SU-DHL-6 (cell line): ENCODE measurements around the gene PSMB3.
A peak's percentile ranks its signal among the peaks of the same experiment; 100 is the strongest.

ENCODE experiments used
- EZH2phosphoT487 ChIP-seq: fragments of 200-600 bp; sonication (generic), shearing (Covaris generic); conservative IDR thresholded peaks from 2 replicates; pipeline ENCODE4 v1.6.1; 2018; ENCODE audit warnings: mild to moderate bottlenecking, antibody characterized with exemption, low read length, moderate library complexity, mixed read lengths
- TF ChIP-seq, protein P1 (sequence below): fragments of 200-600 bp; sonication (generic); IDR thresholded peaks from one replicate; pipeline ENCODE4 v1.5.1; 2017; ENCODE audit warnings: antibody characterized with exemption, mild to moderate bottlenecking, low read length, moderate library complexity; ENCODE audit not compliant: insufficient read depth, poor library complexity, severe bottlenecking

DNA sequence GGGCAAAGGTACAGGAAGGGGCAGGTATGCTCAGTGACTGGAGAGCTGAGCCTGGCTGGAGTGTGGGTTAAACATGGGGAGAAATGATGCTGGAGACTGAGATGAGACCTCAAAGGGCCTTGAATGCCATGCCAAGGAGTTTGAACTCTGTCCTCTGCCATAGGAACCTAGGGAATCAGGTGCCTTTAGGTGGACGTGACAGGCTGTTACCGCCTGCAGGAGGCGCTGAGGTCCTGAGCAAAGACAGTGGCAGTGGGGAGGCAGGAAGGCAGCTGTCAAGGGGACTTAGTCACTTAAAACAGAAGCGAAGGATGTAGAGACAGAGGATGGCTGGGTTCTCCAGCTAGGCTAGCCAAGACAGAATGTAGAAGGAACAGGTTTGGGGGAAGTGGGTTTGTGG lies 9.1 kb downstream of the PSMB3 start:
- TF ChIP-seq EZH2phosphoT487, result no peak
- TF ChIP-seq, protein P1, sequence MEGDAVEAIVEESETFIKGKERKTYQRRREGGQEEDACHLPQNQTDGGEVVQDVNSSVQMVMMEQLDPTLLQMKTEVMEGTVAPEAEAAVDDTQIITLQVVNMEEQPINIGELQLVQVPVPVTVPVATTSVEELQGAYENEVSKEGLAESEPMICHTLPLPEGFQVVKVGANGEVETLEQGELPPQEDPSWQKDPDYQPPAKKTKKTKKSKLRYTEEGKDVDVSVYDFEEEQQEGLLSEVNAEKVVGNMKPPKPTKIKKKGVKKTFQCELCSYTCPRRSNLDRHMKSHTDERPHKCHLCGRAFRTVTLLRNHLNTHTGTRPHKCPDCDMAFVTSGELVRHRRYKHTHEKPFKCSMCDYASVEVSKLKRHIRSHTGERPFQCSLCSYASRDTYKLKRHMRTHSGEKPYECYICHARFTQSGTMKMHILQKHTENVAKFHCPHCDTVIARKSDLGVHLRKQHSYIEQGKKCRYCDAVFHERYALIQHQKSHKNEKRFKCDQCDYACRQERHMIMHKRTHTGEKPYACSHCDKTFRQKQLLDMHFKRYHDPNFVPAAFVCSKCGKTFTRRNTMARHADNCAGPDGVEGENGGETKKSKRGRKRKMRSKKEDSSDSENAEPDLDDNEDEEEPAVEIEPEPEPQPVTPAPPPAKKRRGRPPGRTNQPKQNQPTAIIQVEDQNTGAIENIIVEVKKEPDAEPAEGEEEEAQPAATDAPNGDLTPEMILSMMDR, result peak; percentile 24
